ENCODE results near the gene B4GALT4.

Gene B4GALT4

GRCh38 chr3:119184111-119184510, 56.6 kb downstream of the B4GALT4 start:
- TF ChIP-seq TAF1 (IDR thresholded peaks at IDR 0.05; ENCODE audit: borderline replicate concordance, insufficient read depth, low read length) (no peak), SIN3A (IDR thresholded peaks at IDR 0.05; ENCODE audit: borderline replicate concordance, insufficient read depth, low read length) (no peak), REST (IDR thresholded peaks at IDR 0.05; ENCODE audit: insufficient read depth in 1 of 2, low read depth in 2 of 2, low read length in 2 of 2) (no peak)

GRCh38 chr3:119181765-119182164, 58.9 kb downstream of the B4GALT4 start:
- no peak for TF ChIP-seq SIN3A (IDR thresholded peaks at IDR 0.05; ENCODE audit: borderline replicate concordance, insufficient read depth, low read length)
- TF ChIP-seq FOXP2 (optimal IDR thresholded peaks at IDR 0.05; ENCODE audit: borderline replicate concordance, extremely low read depth, extremely low read length, insufficient read depth): no peak

- TF ChIP-seq REST (IDR thresholded peaks at IDR 0.05; ENCODE audit: insufficient read depth in 1 of 2, low read depth in 2 of 2, low read length in 2 of 2): no peak
- TF ChIP-seq SIN3A (IDR thresholded peaks at IDR 0.05; ENCODE audit: borderline replicate concordance, insufficient read depth, low read length): no peak
- TF ChIP-seq FOXP2 (optimal IDR thresholded peaks at IDR 0.05; ENCODE audit: borderline replicate concordance, extremely low read depth, extremely low read length, insufficient read depth): no peak
- no peak for TF ChIP-seq POLR2AphosphoS5 (IDR thresholded peaks at IDR 0.05; ENCODE audit: low read depth, low read length)
- no peak for TF ChIP-seq TAF1 (IDR thresholded peaks at IDR 0.05; ENCODE audit: borderline replicate concordance, insufficient read depth, low read length)
Measured at GRCh38 chr3:119177321-119177720, 63.4 kb downstream of the B4GALT4 start.

- TF ChIP-seq REST (IDR thresholded peaks at IDR 0.05; ENCODE audit: insufficient read depth in 1 of 2, low read depth in 2 of 2, low read length in 2 of 2): no peak
- TF ChIP-seq TAF1 (IDR thresholded peaks at IDR 0.05; ENCODE audit: borderline replicate concordance, insufficient read depth, low read length): no peak
- TF ChIP-seq POLR2AphosphoS5 (IDR thresholded peaks at IDR 0.05; ENCODE audit: low read depth, low read length): no peak
- no peak for TF ChIP-seq SIN3A (IDR thresholded peaks at IDR 0.05; ENCODE audit: borderline replicate concordance, insufficient read depth, low read length)
- no peak for TF ChIP-seq FOXP2 (optimal IDR thresholded peaks at IDR 0.05; ENCODE audit: borderline replicate concordance, extremely low read depth, extremely low read length, insufficient read depth)
Measured at GRCh38 chr3:119176778-119177177, 63.9 kb downstream of the B4GALT4 start.

- TF ChIP-seq TAF1 (IDR thresholded peaks at IDR 0.05; ENCODE audit: borderline replicate concordance, insufficient read depth, low read length) (no peak), REST (IDR thresholded peaks at IDR 0.05; ENCODE audit: insufficient read depth in 1 of 2, low read depth in 2 of 2, low read length in 2 of 2) (no peak), POLR2AphosphoS5 (IDR thresholded peaks at IDR 0.05; ENCODE audit: low read depth, low read length) (no peak), SIN3A (IDR thresholded peaks at IDR 0.05; ENCODE audit: borderline replicate concordance, insufficient read depth, low read length) (no peak), FOXP2 (optimal IDR thresholded peaks at IDR 0.05; ENCODE audit: borderline replicate concordance, extremely low read depth, extremely low read length, insufficient read depth) (no peak)
Measured at GRCh38 chr3:119175872-119176756, 64.6 kb downstream of the B4GALT4 start.

Data from PFSK-1 (cell line).